Chondrocyte (in vitro differentiated cells): Measurements from ENCODE around the gene PLCG1. TPM values are rescaled to one million over a fixed set of nuclear protein-coding genes. Genes with fewer than 3 reads are reported as not detected.
A peak's percentile ranks its signal among the peaks of the same experiment; 100 is the strongest.

Source experiments
- DNase-seq: peaks from one replicate; pipeline ENCODE4 v3.0.0; 2021; ENCODE audit warnings: mixed read lengths, low spot score
- H3K27ac Mint-ChIP-seq: one replicate; pipeline ENCODE4 v1.8.0; 2021; ENCODE audit warnings: mild to moderate bottlenecking, moderate library complexity, mixed read lengths; ENCODE audit not compliant: unreplicated experiment
- H3K27me3 Mint-ChIP-seq: 2 replicates; pipeline ENCODE4 v1.8.0; 2021; ENCODE audit warnings: low read depth, mixed read lengths
- H3K36me3 Mint-ChIP-seq: 2 replicates; pipeline ENCODE4 v1.8.0; 2021; ENCODE audit warnings: low read depth, mixed read lengths
- H3K4me1 Mint-ChIP-seq: 2 replicates; pipeline ENCODE4 v1.8.0; 2021; ENCODE audit warnings: low read depth, mild to moderate bottlenecking, mixed read lengths
- H3K4me3 Mint-ChIP-seq: one replicate; pipeline ENCODE4 v1.8.0; 2021; ENCODE audit warnings: mild to moderate bottlenecking, moderate library complexity, mixed read lengths; ENCODE audit not compliant: unreplicated experiment
- H3K9me3 Mint-ChIP-seq: 2 replicates; pipeline ENCODE4 v1.8.0; 2021; ENCODE audit warnings: low read depth, mixed read lengths
- CTCF ChIP-seq: fragments of 200-600 bp; sonication (generic); IDR thresholded peaks from 2 replicates; pipeline ENCODE4 v1.5.0; 2021; ENCODE audit warnings: antibody characterized with exemption, mild to moderate bottlenecking, moderate library complexity
- long read RNA-seq: library from polyadenylated mRNA; stranded (forward); transcript quantifications from one replicate; pipeline ENCODE4 v2.0.0, GENCODE V29; 2021
- total RNA-seq: library from RNA; stranded (reverse); gene quantifications from 3 replicates; pipeline ENCODE4 v1.2.1, GENCODE V29; 2021

PLCG1 gene
- 139 to 152 TPM (median 140 TPM) in 3 replicates for total RNA-seq
- long read RNA-seq, full-length matches to known transcripts, result 1 of 6 reads
- long read RNA-seq, partial matches to known transcripts, result 2 of 6 reads
- long read RNA-seq, other reads (novel, unspliced or antisense), result 3 of 6 reads

- H3K27me3 Mint-ChIP-seq, result no peaks in the 10 kb centered on the region
- no peaks in the 10 kb centered on the region for H3K36me3 Mint-ChIP-seq
- TF ChIP-seq CTCF, result no peak
- peak; percentile 96 for DNase-seq
- peak within 1 kb of the TSS; percentile 94 for H3K27ac Mint-ChIP-seq
- H3K9me3 Mint-ChIP-seq, result no peaks in the 10 kb centered on the region
- peak within 1 kb of the TSS; percentile 84 for H3K4me3 Mint-ChIP-seq
- H3K4me1 Mint-ChIP-seq, result peaks cover 51% of the 10 kb centered on the region
Observed at GRCh38 chr20:41136680-41137613, at the start of gene PLCG1. PLCG1 (plus strand) TSS chr20:41137543; CDS start chr20:41137642, 99 bp downstream.

DNA sequence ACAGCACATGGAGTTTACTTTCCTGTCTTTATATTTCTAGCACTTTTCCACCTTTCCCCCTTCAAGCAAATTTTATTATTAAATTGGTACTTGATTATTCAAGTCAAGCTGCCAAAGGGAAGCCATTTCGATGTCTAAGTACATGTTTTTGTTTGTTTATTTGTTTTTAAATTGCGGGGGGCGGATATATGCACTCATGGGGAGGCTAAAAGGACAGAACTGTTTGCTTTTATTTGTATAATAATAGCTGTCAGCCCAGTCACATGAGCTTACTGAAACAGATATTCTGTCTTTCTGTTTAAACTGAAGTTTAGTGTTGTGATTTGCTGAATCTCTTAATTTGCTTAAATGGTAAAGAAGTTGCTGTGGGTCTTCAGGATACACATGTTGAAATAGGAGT is 49.6 kb upstream of the PLCG1 start:
- DNase-seq, result no peak
- no peak for TF ChIP-seq CTCF
- no peak overlapping the region for H3K27ac Mint-ChIP-seq
- no peaks in the 10 kb centered on the region for H3K4me1 Mint-ChIP-seq
- H3K36me3 Mint-ChIP-seq, result peaks cover 34% of the 10 kb centered on the region
- H3K9me3 Mint-ChIP-seq, result no peaks in the 10 kb centered on the region
- H3K4me3 Mint-ChIP-seq, result no peak overlapping the region
- no peaks in the 10 kb centered on the region for H3K27me3 Mint-ChIP-seq

DNA sequence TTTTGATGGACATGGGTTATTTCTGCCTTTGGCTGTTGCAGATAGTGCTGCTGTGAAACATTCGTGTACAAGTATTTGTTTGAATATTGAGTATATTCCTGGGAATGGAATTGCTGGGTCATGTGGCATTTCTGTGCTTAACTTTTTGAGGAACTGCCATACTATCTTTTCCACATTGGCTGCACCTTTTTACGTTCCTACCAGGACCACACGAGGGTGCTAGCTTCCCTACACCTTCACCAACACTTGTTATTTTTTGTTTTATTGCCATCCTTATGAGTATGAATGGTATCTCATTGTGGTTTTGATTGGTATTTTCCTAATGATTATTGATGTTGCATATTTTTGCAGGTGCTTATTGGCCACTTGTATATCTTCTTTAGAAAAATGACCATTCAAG is 47.8 kb upstream of the PLCG1 start:
- DNase-seq, result no peak
- no peaks in the 10 kb centered on the region for H3K4me1 Mint-ChIP-seq
- no peak overlapping the region for H3K27ac Mint-ChIP-seq
- no peaks in the 10 kb centered on the region for H3K9me3 Mint-ChIP-seq
- TF ChIP-seq CTCF, result peak; percentile 42
- peaks cover 30% of the 10 kb centered on the region for H3K36me3 Mint-ChIP-seq
- no peak overlapping the region for H3K4me3 Mint-ChIP-seq
- no peaks in the 10 kb centered on the region for H3K27me3 Mint-ChIP-seq

DNA sequence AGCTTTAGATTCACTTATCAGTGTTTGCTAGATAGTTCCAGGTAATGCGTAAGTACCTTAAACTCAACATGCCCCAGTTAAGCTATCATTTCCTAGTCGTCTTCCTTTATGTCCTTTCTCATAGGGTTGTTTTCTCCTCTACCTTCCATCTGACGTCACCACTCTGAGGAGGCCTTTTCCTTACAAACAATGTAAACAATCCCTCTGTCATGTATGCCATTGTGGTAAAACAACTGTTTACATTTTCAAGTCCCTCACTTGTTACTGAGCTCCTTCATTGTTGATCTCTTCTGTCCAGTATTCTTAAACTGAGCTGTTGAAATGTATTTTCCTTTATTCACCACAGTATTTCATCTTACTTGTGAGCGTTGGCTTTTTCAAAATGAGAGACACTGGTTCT is 45.4 kb upstream of the PLCG1 start:
- peaks cover 4% of the 10 kb centered on the region for H3K4me1 Mint-ChIP-seq
- H3K4me3 Mint-ChIP-seq, result no peak overlapping the region
- H3K9me3 Mint-ChIP-seq, result no peaks in the 10 kb centered on the region
- no peaks in the 10 kb centered on the region for H3K27me3 Mint-ChIP-seq
- H3K36me3 Mint-ChIP-seq, result peaks cover 27% of the 10 kb centered on the region
- no peak for DNase-seq
- no peak for TF ChIP-seq CTCF
- no peak overlapping the region for H3K27ac Mint-ChIP-seq

DNA sequence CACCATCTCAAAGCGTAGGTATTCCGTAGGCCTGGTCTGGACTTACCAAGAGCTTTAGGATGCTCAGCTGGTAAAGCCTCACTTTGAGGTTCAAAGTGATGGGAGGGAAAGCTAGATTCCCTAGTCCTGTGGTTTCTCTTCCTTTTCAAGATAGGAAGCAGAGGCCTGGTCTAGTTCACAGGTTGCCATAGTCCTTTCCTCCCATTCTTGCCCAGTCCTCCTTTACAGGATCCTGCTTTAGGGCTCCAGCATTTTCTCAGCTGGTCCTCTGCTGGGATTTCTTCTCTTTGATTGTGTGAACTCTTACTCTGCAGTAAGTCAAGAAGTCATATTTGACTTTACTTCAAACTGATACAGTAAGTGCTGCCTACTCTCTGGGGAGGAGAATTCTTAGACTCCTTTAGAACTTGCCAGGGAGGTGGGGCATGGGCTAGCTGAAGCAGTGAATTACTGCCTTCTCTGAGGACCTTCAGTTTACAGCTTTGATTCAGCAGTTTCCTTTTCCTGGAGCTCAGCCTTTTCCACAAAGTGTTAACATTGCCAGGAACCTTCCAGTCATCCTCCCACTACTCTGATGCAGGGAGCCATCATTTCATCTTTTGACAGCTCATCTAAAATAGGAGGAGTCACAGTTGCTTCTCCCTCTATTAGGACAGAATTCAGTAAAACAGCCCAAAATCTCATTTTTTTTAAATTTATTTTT is 42.8 kb upstream of the PLCG1 start:
- H3K36me3 Mint-ChIP-seq, result peaks cover 27% of the 10 kb centered on the region
- no peak overlapping the region for H3K4me3 Mint-ChIP-seq
- no peak for TF ChIP-seq CTCF
- peak overlapping the region; percentile 18 for H3K27ac Mint-ChIP-seq
- no peak for DNase-seq
- no peaks in the 10 kb centered on the region for H3K9me3 Mint-ChIP-seq
- peaks cover 4% of the 10 kb centered on the region for H3K4me1 Mint-ChIP-seq
- no peaks in the 10 kb centered on the region for H3K27me3 Mint-ChIP-seq
